Stimulated activated CD8-positive, alpha-beta memory T cell treated with anti-CD3 and anti-CD28 coated beads, Interleukin-15, amount 100 ng/mL, for 4 hours (primary cell): ENCODE results near the gene SLC29A3.

Source experiments
- DNase-seq, 2 donors: peaks; one replicate each; pipeline ENCODE4 v3.0.0-alpha.2; 2020; ENCODE audit warnings: low read depth in 2 of 2

Gene SLC29A3

GRCh38 chr10:71300555-71301370, 18.3 kb upstream of the SLC29A3 start:
- DNase-seq, result no peak

GRCh38 chr10:71301371-71301916, 17.6 kb upstream of the SLC29A3 start:
- DNase-seq, result no peak

DNA sequence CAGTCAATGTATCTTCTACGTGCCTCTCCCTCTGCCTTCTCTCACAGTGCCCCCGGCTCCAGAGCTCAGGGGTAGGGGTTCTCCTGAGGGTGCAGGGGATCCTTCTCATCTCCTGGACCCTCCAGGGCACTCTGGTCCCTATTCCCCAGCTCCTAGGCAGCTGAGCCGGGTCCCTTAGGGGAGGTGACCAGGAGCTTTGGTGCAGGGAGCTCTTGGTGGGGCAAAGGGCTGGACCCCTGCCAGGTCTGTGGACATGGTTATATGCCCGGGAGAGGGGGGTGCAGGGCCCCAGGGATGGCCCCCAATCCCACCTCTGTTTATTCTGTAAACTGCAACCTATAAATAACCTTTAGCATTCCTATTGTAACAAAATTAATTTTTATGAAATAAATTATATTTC, 16.6 kb upstream of the SLC29A3 start:
- no peak for DNase-seq

- DNase-seq, result no peak
Measured at GRCh38 chr10:71302874-71303568, 16.0 kb upstream of the SLC29A3 start.

- no peak for DNase-seq
Measured at GRCh38 chr10:71303569-71303907, 15.5 kb upstream of the SLC29A3 start.

DNA sequence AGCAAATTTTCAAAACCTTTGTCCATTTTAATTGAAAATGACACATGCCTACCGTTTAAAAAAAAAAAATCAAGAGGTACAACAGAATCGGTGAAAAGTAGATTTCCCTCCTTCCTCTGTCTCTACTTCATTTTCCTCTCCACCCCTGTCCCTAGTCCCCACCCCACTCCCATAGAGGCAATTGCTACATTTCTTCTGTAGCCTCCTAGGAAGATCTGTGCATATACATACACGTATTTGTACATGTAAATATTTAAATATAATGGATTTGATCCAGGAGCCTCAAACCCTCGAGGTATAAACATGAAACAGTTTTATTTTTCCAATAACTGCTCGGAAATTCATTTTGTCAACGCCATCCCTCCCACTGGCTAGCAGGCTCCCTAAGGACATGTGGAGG, 14.1 kb upstream of the SLC29A3 start:
- no peak for DNase-seq

DNA sequence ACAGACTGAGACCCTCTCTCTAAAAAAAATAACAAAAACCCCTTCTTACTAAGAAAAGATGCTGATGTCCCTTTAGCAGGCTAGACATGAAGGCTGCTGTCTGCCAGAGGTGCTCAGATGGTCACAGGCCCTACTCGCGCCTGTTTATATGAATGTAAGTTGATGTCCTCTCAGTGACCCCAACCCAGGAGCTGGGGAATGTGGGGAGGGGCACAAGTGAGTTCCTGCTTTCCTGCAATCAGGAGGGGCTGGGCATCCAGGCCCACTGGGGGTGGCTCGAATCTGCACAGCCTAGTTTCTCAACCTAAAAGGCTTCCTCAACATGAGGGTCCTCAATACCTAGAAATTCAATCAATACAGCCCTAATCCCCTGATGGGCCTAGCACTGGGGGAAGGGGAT, 12.1 kb upstream of the SLC29A3 start:
- no peak for DNase-seq

DNA sequence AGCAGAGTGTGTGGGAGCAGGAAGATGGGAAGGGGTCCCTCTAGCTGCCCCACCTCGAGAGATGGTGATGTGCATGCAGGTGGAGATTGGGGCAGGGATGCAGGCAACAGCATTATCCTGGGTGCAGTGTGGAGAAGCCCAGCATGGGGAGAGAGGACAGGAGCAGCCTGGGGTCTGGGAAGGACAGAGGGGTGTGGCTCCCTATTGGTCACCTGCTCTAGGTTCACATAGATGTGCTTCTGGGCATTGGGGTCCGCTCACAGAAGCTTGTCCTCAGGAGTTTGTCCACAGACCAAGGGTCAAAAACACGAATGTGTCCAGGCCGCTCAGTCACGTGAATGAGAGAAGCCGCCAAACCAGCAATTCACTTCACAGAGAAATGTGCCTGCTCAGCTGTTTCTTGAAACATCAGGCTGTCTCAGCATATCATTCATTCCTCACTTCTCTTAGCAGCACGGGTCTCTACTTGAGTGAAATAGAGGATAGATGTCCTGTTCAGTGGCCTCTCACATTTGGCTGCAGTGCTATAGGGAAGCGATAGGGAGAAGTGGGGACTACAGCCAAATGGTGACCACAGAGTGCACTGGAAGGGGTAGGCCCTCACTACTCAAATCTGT, 11.5 kb upstream of the SLC29A3 start:
- DNase-seq, result no peak

DNA sequence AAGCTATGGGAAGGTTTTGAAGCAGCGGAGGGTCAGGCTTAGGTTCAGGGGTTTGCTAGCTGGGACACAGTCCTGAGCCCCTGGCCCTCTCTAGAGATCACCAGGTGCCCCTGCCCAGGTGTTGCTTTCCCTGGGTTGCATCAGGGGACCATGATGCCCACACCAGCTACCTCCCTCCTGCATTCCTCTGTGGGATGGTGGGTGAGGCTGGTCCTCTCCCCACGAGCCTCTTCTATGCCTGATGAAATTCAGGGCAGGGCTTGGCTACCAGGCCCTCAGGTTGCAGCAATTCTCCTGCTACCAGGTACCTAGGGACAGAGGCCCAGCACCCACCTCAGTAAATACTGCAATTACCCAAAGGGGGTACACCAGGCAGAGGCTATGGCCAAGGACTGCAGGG, 10.8 kb upstream of the SLC29A3 start:
- no peak for DNase-seq

GRCh38 chr10:71308985-71309384, 10.1 kb upstream of the SLC29A3 start:
- DNase-seq, result no peak

DNA sequence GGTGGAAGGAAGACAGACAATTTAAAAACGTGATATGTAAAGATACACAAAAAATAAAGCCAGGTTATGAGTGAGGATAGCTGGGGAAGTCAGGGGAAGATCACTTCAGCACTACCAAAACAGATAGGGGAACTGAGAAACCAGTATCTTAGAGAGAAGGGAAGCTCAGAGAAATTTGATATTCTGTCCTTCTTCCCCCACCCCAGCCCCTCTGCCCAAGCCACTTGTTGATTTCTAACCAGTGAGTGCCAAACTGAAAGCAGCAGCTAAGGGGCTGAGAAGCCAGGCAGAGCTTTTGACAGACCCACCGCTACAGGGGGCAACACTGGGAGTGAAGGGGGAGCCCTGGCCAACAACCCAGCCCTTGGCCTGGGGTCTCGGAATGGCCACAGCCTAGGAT, 9.1 kb upstream of the SLC29A3 start:
- no peak for DNase-seq

- no peak for DNase-seq
Measured at GRCh38 chr10:71312220-71312619, 6.8 kb upstream of the SLC29A3 start.

GRCh38 chr10:71312811-71313789, 6.0 kb upstream of the SLC29A3 start:
- no peak for DNase-seq

DNA sequence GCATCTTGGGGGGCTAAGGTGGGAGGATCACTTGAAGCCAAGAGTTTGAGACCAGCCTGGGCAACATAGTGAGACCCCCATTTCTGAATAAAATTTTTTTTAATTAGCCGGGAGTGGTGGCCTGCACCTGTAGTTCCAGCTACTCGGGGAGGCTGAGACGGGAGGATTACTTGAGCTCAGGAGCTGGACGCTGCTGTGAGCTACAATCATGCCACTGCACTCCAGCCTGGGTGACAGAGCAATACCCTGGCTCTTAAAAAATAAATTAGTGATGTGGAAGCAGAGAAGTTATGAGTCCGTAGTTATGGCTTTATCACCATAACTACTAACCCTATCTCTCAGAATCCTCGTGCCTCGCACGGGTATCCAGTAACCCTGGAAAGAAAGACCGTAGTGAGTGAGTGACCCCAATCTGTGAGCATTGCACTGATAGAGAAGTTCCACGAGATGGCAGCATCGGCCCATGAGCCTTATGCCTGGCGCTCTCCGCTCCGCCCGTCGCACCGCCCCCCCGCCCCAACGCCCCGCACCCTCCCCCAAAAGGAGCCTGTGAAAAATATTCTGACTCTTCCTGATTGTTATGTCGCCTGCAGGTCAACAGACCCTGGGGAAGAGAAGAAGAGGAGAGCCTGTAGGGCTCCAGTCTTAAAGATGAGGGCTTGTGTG, 4.9 kb upstream of the SLC29A3 start:
- DNase-seq, result peak; percentile 10 to 22

- no peak for DNase-seq
Measured at GRCh38 chr10:71314694-71315225, 4.3 kb upstream of the SLC29A3 start.

GRCh38 chr10:71316056-71316785, 2.8 kb upstream of the SLC29A3 start:
- no peak for DNase-seq

DNA sequence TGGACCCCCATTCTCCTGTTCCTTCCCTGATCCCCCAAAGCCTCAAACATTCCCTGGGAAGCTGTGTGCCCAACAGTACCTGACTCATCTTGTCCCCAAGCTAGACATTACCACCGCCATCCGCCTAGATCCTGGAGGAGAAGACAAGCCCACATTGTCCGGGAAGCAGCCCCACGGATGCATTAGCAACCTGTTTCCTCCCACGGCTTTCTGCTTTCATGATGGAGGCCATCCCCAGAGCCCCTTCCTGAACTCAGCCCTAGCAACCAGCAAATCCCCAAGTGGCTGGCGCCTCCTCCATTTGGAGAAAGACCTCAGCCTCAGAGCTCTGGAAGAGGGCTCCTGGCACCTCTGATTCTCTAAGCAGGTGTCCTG, 2.3 kb upstream of the SLC29A3 start:
- DNase-seq, result no peak

DNA sequence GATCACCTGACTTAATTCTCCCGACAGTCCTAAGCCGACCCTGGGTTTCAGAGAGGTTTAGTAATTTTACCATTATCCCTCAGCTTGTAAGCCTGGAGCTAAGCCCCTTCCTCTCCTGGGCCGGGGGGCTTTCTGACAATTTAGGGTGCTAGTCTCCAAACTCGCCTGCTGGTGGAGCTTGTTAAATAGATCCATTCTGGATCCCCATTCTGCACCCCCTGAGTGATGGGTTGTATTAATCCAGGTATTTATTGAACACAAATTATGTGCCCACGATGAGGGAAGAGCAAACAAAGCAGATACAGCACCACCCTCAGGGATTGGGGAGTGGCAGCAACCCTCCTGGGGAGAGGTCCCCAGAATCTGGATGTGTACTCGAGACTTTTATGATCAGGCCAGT, 1.3 kb upstream of the SLC29A3 start:
- no peak for DNase-seq

DNA sequence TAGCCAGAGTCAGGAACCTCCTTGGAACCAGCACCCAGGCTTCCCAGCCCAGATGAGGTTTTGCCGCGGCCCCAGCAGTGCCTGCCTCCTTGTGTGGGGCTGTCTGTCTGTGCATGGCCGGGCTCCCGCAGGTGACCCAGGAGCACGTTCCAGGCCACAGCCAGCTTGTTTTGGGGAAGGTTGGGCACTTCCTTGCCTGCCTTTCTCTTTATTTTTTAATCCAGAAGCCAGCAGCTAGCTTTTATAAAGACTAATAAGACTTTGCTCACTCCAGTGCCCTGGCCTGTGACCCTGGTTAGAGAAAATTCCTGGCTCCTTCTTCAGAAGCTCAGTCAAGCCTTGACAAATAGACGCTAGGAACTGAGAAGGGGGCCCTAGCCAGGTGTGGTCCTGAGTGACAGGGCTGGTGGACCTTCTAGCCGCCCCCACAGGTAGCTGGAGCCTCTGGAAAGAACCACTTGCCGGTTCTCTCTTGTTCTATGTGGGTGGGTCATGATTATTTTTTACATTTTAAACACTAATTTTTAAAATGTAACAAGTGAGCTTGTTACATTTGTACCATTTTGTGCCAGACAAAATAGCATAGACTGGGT, 837 bp downstream of the SLC29A3 start:
- DNase-seq, result no peak

DNA sequence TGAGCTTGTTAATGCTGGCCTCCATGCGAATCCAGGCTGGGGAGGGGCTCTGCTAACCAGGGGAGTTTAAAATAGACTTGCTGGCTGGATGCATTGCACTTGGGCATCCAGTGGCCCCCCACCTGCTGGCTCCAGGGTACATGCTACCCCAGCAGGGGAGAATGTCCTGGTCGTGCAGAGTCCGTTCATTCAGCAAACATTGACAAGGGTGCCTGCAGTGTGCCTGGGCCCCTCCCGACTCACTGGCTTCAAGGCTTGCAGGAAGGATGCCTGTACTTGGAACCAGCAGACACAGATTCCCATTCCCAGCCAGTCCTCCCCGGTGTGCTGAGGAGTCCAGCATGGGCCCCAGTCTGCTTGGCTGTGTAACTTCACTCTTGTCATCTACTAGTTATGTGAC, 1.5 kb downstream of the SLC29A3 start:
- no peak for DNase-seq
